ENCODE measurements around the gene GPR155. TPM values are rescaled to one million over a fixed set of nuclear protein-coding genes. Genes with fewer than 3 reads are reported as not detected.

GPR155 gene
- total and polyA plus RNA-seq, 9 donors: 3.0 to 4.5 (median 3.7) TPM

GRCh38 chr2:174516501-174517378 lies 29.9 kb upstream of the GPR155 start:
- no peak for DNase-seq
- 80% methylated on average over 1 of the region's 5 CpGs for WGBS (ENCODE audit: insufficient coverage)
- Histone ChIP-seq H3K27ac (ENCODE audit: low read length) (no peak overlapping the region), H3K9me3 (replicated peaks; ENCODE audit: control insufficient read depth, low read depth, low read length) (peaks cover 1% of the 10 kb centered on the region), H3K4me3 (ENCODE audit: low read length) (no peak overlapping the region), H3K36me3 (ENCODE audit: control insufficient read depth, insufficient read depth, low read length) (no peaks in the 10 kb centered on the region), H3K27me3 (ENCODE audit: control insufficient read depth, insufficient read depth, low read length) (no peaks in the 10 kb centered on the region), H3K4me1 (ENCODE audit: control insufficient read depth, insufficient read depth, low read length) (no peaks in the 10 kb centered on the region)

- no CpG with 5 or more reads among the region's 3 CpGs for WGBS (ENCODE audit: insufficient coverage)
- no peaks in the 10 kb centered on the region for H3K27me3 ChIP-seq (ENCODE audit: control insufficient read depth, insufficient read depth, low read length)
- peaks cover 31% of the 10 kb centered on the region for H3K9me3 ChIP-seq (replicated peaks; ENCODE audit: control insufficient read depth, low read depth, low read length)
- no peaks in the 10 kb centered on the region for H3K36me3 ChIP-seq (ENCODE audit: control insufficient read depth, insufficient read depth, low read length)
- no peak for DNase-seq
- no peak overlapping the region for H3K27ac ChIP-seq (ENCODE audit: low read length)
- H3K4me3 ChIP-seq (ENCODE audit: low read length): no peak overlapping the region
- H3K4me1 ChIP-seq (ENCODE audit: control insufficient read depth, insufficient read depth, low read length): no peaks in the 10 kb centered on the region
Measured at GRCh38 chr2:174512345-174512744, 25.5 kb upstream of the GPR155 start.

GRCh38 chr2:174511580-174512260 lies 24.9 kb upstream of the GPR155 start:
- no peak overlapping the region for H3K27ac ChIP-seq (ENCODE audit: low read length)
- H3K9me3 ChIP-seq (replicated peaks; ENCODE audit: control insufficient read depth, low read depth, low read length): peaks cover 31% of the 10 kb centered on the region
- no peaks in the 10 kb centered on the region for H3K4me1 ChIP-seq (ENCODE audit: control insufficient read depth, insufficient read depth, low read length)
- H3K36me3 ChIP-seq (ENCODE audit: control insufficient read depth, insufficient read depth, low read length): no peaks in the 10 kb centered on the region
- no peaks in the 10 kb centered on the region for H3K27me3 ChIP-seq (ENCODE audit: control insufficient read depth, insufficient read depth, low read length)
- no peak for DNase-seq
- 80% methylated on average over 1 of the region's 5 CpGs for WGBS (ENCODE audit: insufficient coverage)
- H3K4me3 ChIP-seq (ENCODE audit: low read length): no peak overlapping the region

GRCh38 chr2:174510583-174511189 lies 23.9 kb upstream of the GPR155 start:
- H3K36me3 ChIP-seq (ENCODE audit: control insufficient read depth, insufficient read depth, low read length): no peaks in the 10 kb centered on the region
- H3K9me3 ChIP-seq (replicated peaks; ENCODE audit: control insufficient read depth, low read depth, low read length): peaks cover 31% of the 10 kb centered on the region
- H3K4me1 ChIP-seq (ENCODE audit: control insufficient read depth, insufficient read depth, low read length): no peaks in the 10 kb centered on the region
- H3K4me3 ChIP-seq (ENCODE audit: low read length): no peak overlapping the region
- DNase-seq: no peak
- no peak overlapping the region for H3K27ac ChIP-seq (ENCODE audit: low read length)
- WGBS (ENCODE audit: insufficient coverage): 100% methylated on average over 1 of the region's 2 CpGs
- no peaks in the 10 kb centered on the region for H3K27me3 ChIP-seq (ENCODE audit: control insufficient read depth, insufficient read depth, low read length)

- Histone ChIP-seq H3K9me3 (replicated peaks; ENCODE audit: control insufficient read depth, low read depth, low read length) (peaks cover 3% of the 10 kb centered on the region), H3K27ac (ENCODE audit: low read length) (no peak overlapping the region), H3K36me3 (ENCODE audit: control insufficient read depth, insufficient read depth, low read length) (no peaks in the 10 kb centered on the region), H3K27me3 (ENCODE audit: control insufficient read depth, insufficient read depth, low read length) (no peaks in the 10 kb centered on the region), H3K4me3 (ENCODE audit: low read length) (no peak overlapping the region), H3K4me1 (ENCODE audit: control insufficient read depth, insufficient read depth, low read length) (no peaks in the 10 kb centered on the region)
- WGBS (ENCODE audit: insufficient coverage): 70% methylated on average over 2 of the region's 3 CpGs
- DNase-seq: no peak
Measured at GRCh38 chr2:174503161-174503809, 16.5 kb upstream of the GPR155 start.

GRCh38 chr2:174499371-174499770 lies 12.5 kb upstream of the GPR155 start:
- Histone ChIP-seq H3K27ac (ENCODE audit: low read length) (no peak overlapping the region), H3K4me3 (ENCODE audit: low read length) (no peak overlapping the region), H3K27me3 (ENCODE audit: control insufficient read depth, insufficient read depth, low read length) (no peaks in the 10 kb centered on the region), H3K4me1 (ENCODE audit: control insufficient read depth, insufficient read depth, low read length) (no peaks in the 10 kb centered on the region), H3K9me3 (replicated peaks; ENCODE audit: control insufficient read depth, low read depth, low read length) (no peaks in the 10 kb centered on the region), H3K36me3 (ENCODE audit: control insufficient read depth, insufficient read depth, low read length) (no peaks in the 10 kb centered on the region)
- DNase-seq: peak; percentile 18
- 57% methylated on average over 2 of the region's 5 CpGs for WGBS (ENCODE audit: insufficient coverage)

GRCh38 chr2:174495365-174496012 lies 8.7 kb upstream of the GPR155 start:
- no peak overlapping the region for H3K27ac ChIP-seq (ENCODE audit: low read length)
- no peaks in the 10 kb centered on the region for H3K27me3 ChIP-seq (ENCODE audit: control insufficient read depth, insufficient read depth, low read length)
- 86% methylated on average over 1 of the region's 5 CpGs for WGBS (ENCODE audit: insufficient coverage)
- no peak for DNase-seq
- no peak overlapping the region for H3K4me3 ChIP-seq (ENCODE audit: low read length)
- no peaks in the 10 kb centered on the region for H3K36me3 ChIP-seq (ENCODE audit: control insufficient read depth, insufficient read depth, low read length)
- no peaks in the 10 kb centered on the region for H3K9me3 ChIP-seq (replicated peaks; ENCODE audit: control insufficient read depth, low read depth, low read length)
- no peaks in the 10 kb centered on the region for H3K4me1 ChIP-seq (ENCODE audit: control insufficient read depth, insufficient read depth, low read length)

GRCh38 chr2:174493549-174494331 lies 6.9 kb upstream of the GPR155 start:
- DNase-seq: no peak
- H3K36me3 ChIP-seq (ENCODE audit: control insufficient read depth, insufficient read depth, low read length): no peaks in the 10 kb centered on the region
- H3K27me3 ChIP-seq (ENCODE audit: control insufficient read depth, insufficient read depth, low read length): no peaks in the 10 kb centered on the region
- H3K4me1 ChIP-seq (ENCODE audit: control insufficient read depth, insufficient read depth, low read length): no peaks in the 10 kb centered on the region
- no peak overlapping the region for H3K4me3 ChIP-seq (ENCODE audit: low read length)
- no peak overlapping the region for H3K27ac ChIP-seq (ENCODE audit: low read length)
- WGBS (ENCODE audit: insufficient coverage): 100% methylated on average over 3 of the region's 11 CpGs
- H3K9me3 ChIP-seq (replicated peaks; ENCODE audit: control insufficient read depth, low read depth, low read length): no peaks in the 10 kb centered on the region

GRCh38 chr2:174492963-174493431 lies 6.2 kb upstream of the GPR155 start:
- 94% methylated on average over 5 of the region's 7 CpGs for WGBS (ENCODE audit: insufficient coverage)
- peak; percentile 26 for DNase-seq
- no peaks in the 10 kb centered on the region for H3K27me3 ChIP-seq (ENCODE audit: control insufficient read depth, insufficient read depth, low read length)
- no peak overlapping the region for H3K4me3 ChIP-seq (ENCODE audit: low read length)
- H3K27ac ChIP-seq (ENCODE audit: low read length): no peak overlapping the region
- H3K9me3 ChIP-seq (replicated peaks; ENCODE audit: control insufficient read depth, low read depth, low read length): no peaks in the 10 kb centered on the region
- H3K36me3 ChIP-seq (ENCODE audit: control insufficient read depth, insufficient read depth, low read length): no peaks in the 10 kb centered on the region
- no peaks in the 10 kb centered on the region for H3K4me1 ChIP-seq (ENCODE audit: control insufficient read depth, insufficient read depth, low read length)

Measured in muscle of leg (tissue), 11 donors.